PFSK-1 (cell line): Measurements from ENCODE around the gene OR6K2.

ENCODE experiments used
- POLR2AphosphoS5 ChIP-seq: IDR thresholded peaks from 2 replicates; pipeline ENCODE4 v1.6.1; 2012; ENCODE audit warnings: low read depth, mild to moderate bottlenecking, control low read depth, low read length, moderate library complexity
- REST ChIP-seq, 2 experiments: IDR thresholded peaks; 2 replicates each; pipeline versions ENCODE4 v1.6.1 to v1.8.0; 2011 to 2012; ENCODE audit warnings: low read depth in 2 of 2, low read length in 2 of 2, control low read depth in 1 of 2, inconsistent platforms in 1 of 2, mild to moderate bottlenecking in 1 of 2, moderate library complexity in 1 of 2; ENCODE audit not compliant: insufficient read depth in 1 of 2
- SIN3A ChIP-seq: IDR thresholded peaks from 2 replicates; pipeline ENCODE4 v1.6.1; 2012; ENCODE audit warnings: mild to moderate bottlenecking, low read length, moderate library complexity, borderline replicate concordance; ENCODE audit not compliant: insufficient read depth
- TAF1 ChIP-seq: IDR thresholded peaks from 2 replicates; pipeline ENCODE4 v1.6.1; 2012; ENCODE audit warnings: low read length, control low read depth, borderline replicate concordance; ENCODE audit not compliant: insufficient read depth

GRCh38 chr1:158689110-158689509 is 11.3 kb downstream of the OR6K2 start:
- no peak for TF ChIP-seq POLR2AphosphoS5
- TF ChIP-seq TAF1, result no peak
- TF ChIP-seq SIN3A, result no peak
- TF ChIP-seq REST (IDR thresholded peaks at IDR 0.05; ENCODE audit: insufficient read depth in 1 of 2, low read depth in 2 of 2, low read length in 2 of 2), result no peak
